Measurements from ENCODE around the gene COX5B. TPM values are rescaled to one million over a fixed set of nuclear protein-coding genes. Genes with fewer than 3 reads are reported as not detected.
A peak's percentile ranks its signal among the peaks of the same experiment; 100 is the strongest.
"Not testable (repeated sequence)": the region's sequence is repeated elsewhere in the genome, so short reads cannot be mapped to it uniquely, and the experiment has no call there.

The COX5B gene
- total RNA-seq, 1 donor from 2014 or later = 241 TPM

DNA sequence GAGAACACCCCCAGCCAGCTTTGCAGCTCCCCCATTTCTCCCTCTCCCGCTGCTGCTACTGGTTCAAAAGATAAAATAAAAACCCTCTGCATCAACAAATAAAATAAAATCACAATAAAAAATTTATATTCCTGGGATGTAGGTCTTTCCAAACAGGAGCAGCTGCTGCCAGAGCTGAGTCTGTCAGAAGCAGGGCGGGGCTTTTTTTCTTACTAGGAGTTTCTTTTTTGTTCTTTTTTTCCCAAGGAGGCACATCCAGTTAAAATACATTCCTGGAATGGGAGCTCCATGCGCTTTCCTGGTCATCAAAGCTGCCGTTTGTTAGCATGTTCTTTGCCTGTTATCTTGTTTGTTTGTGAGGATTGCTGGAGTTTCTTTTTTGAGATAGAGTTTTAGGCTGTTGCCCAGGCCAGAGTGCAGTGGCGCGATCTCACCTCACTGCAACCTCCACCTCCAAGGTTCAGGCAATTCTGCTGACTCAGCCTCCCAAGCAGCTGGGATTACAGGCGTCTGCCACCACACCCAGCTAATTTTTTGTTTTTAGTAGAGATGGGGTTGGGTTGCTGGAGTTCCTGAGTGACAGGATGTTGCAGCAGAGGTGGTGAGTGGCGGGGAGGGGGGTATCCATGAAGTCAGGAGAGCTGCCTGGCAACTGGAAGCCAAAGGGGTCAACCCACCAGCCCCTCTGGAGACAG, 20.4 kb upstream of the COX5B start:
- H3K9me3 Mint-ChIP-seq; DNase-seq (ENCODE audit: low spot score): not testable (repeated sequence)

DNA sequence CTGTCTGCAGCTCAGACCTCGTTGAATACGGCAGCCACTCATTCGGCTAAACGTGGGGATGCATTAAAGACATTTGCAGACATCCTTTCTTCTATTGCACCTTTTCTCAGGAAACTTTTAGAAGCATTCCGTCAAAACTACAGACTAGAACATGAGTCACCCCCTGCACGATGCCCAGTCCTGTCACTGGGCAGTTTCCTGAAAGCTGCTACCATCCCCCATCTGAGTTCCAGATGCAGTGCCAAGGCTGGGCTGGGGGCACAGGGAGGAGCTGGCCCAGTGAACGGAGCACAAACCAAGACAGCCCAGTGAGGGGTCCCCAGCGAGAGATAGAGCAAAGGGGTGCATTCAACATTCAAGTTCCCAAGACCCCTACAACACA, 19.8 kb upstream of the COX5B start:
- H3K9me3 Mint-ChIP-seq; intact Hi-C loops (cut with micrococcal nuclease); H3K27ac Mint-ChIP-seq; H3K4me3 Mint-ChIP-seq; H3K36me3 Mint-ChIP-seq (ENCODE audit: low read depth); H3K4me1 Mint-ChIP-seq (ENCODE audit: low read depth); DNase-seq (ENCODE audit: low spot score): not testable (repeated sequence)
- peaks cover 13% of the 10 kb centered on the region for H3K27me3 Mint-ChIP-seq (ENCODE audit: insufficient read depth)

More for the DNA sequence above, 20.4 kb upstream of the COX5B start:
- H3K4me3 Mint-ChIP-seq; H3K36me3 Mint-ChIP-seq (ENCODE audit: low read depth); intact Hi-C loops (cut with micrococcal nuclease); H3K27me3 Mint-ChIP-seq (ENCODE audit: insufficient read depth); H3K27ac Mint-ChIP-seq; H3K4me1 Mint-ChIP-seq (ENCODE audit: low read depth): not testable (repeated sequence)

DNA sequence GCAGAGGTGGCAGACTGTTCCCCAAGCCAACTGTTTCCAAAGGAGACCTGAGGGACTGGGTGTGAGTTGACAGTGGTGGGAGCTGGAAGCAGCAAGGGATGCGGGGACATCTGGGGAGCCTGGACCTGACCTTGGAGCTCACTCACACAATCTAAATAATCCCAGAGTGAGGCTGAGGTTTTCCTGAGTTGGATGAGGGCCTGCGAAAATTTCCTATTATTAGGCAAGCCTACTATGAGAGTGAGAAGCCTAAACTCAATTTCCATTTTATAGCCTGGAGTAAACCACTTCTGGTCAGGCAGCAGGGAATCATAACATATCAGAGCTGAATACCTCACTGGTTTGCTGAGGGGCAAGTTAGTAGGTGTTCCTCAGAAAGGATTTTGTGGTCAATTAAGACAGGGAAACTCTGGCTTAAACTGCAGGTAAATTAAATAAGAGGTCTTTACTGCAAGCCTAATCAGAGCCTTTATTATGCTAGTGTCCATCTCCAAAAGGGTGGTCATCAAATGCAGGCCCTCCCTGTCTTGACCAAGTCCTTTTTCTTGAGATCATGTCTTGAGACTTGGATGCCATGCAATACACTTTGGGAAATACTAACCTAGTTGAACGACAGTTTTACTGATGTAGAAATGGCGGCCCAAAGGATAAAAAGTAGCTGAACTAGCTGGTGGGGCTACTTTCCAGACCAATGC, 1.7 kb upstream of the COX5B start:
- Mint-ChIP-seq H3K4me3 (no peak overlapping the region), H3K27me3 (ENCODE audit: insufficient read depth) (peaks cover 13% of the 10 kb centered on the region), H3K36me3 (ENCODE audit: low read depth) (peaks cover 19% of the 10 kb centered on the region), H3K27ac (no peak overlapping the region), H3K4me1 (ENCODE audit: low read depth) (peaks cover 29% of the 10 kb centered on the region), H3K9me3 (no peaks in the 10 kb centered on the region)
- intact Hi-C loops (cut with micrococcal nuclease) = loop anchor here (2.0 kb wide), 1 partner anchor 45 kb away; no protein-coding TSS in a partner anchor
- no peak for DNase-seq (ENCODE audit: low spot score)

DNA sequence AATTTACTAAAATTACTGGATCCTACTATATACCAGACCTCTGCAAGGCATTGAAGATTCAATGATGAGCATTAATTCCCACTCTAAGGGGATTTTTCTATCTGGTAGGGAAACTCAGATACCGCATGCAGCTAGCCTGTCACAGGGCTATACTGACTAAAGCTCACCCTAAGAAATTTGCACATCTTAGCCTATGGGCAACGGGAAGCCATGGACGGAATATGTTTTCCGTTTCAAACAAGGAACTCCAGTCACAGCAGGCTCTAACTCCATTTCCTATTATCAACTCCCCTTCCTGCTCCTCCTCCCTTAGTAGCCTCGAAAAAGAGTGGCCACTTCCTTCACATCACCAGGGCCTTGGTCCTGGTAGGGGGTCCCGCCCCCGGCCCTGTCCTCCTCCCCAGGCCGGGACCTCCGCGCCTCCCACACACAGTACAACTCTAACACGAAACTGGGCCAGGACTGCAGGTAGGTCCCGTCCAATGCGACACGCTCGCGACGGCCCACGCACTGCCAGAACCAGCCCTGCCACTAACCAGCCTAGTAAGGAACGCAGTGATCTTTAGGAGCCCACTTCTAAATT, 659 bp upstream of the COX5B start:
- peaks cover 29% of the 10 kb centered on the region for H3K4me1 Mint-ChIP-seq (ENCODE audit: low read depth)
- peaks cover 6% of the 10 kb centered on the region for H3K27me3 Mint-ChIP-seq (ENCODE audit: insufficient read depth)
- peak overlapping the region; percentile 97 for H3K27ac Mint-ChIP-seq
- no peaks in the 10 kb centered on the region for H3K9me3 Mint-ChIP-seq
- peak overlapping the region; percentile 86 for H3K4me3 Mint-ChIP-seq
- intact Hi-C loops (cut with micrococcal nuclease) = loop anchor here (1.0 to 2.0 kb wide), 5 partner anchors 19 to 65 kb away; partner anchors contain the start of gene ACTR1B
- peaks cover 27% of the 10 kb centered on the region for H3K36me3 Mint-ChIP-seq (ENCODE audit: low read depth)
- DNase-seq (ENCODE audit: low spot score) = no peak

DNA sequence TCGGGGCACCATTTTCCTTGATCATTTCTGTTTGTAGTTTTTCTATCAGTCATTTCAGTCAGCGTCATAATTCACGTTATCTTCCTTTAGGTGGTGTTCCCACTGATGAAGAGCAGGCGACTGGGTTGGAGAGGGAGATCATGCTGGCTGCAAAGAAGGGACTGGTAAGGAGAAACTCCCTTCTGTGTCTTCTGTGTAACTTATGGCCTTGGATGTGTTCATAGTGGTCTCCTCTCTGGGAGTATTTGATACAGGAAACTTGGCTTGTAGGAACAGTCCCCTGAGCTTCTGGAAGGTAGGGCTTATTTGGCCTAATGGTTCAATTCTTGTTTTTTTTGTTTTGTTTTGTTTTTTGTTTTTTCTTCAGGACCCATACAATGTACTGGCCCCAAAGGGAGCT, 1.1 kb downstream of the COX5B start:
- Mint-ChIP-seq H3K4me1 (ENCODE audit: low read depth) (peaks cover 29% of the 10 kb centered on the region), H3K36me3 (ENCODE audit: low read depth) (peaks cover 31% of the 10 kb centered on the region)
- no peak for DNase-seq (ENCODE audit: low spot score)

DNA sequence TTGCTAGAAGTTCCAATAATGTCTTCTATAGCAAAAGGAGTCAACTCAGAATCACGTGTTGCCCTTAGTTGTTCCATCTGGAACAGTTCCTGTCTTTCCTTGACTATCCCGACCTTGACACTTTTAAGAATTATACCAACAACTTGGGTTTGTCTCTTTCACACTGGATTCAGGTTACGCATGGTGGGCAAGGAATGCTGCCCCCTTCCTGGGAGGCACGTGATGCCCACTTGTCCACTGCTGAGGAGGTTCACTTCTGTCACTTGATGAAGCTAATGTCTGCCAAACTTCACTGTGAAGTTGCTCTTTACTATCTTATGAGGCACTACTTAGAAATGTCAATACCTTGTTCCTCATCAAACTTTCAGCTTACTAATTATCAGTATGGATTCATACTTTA, 5.3 kb downstream of the COX5B start:
- no peaks in the 10 kb centered on the region for H3K9me3 Mint-ChIP-seq
- H3K4me1 Mint-ChIP-seq (ENCODE audit: low read depth) = peaks cover 43% of the 10 kb centered on the region
- H3K36me3 Mint-ChIP-seq (ENCODE audit: low read depth) = peaks cover 56% of the 10 kb centered on the region
- no peak overlapping the region for H3K4me3 Mint-ChIP-seq
- no peaks in the 10 kb centered on the region for H3K27me3 Mint-ChIP-seq (ENCODE audit: insufficient read depth)
- intact Hi-C loops (cut with micrococcal nuclease) = no loop called here
- H3K27ac Mint-ChIP-seq = no peak overlapping the region
- DNase-seq (ENCODE audit: low spot score) = no peak

More for the DNA sequence above, 1.1 kb downstream of the COX5B start:
- intact Hi-C loops (cut with micrococcal nuclease) = no loop called here
- no peaks in the 10 kb centered on the region for H3K9me3 Mint-ChIP-seq
- H3K27ac Mint-ChIP-seq = peak overlapping the region; percentile 79
- peaks cover under 1% of the 10 kb centered on the region for H3K27me3 Mint-ChIP-seq (ENCODE audit: insufficient read depth)
- peak overlapping the region; percentile 86 for H3K4me3 Mint-ChIP-seq

DNA sequence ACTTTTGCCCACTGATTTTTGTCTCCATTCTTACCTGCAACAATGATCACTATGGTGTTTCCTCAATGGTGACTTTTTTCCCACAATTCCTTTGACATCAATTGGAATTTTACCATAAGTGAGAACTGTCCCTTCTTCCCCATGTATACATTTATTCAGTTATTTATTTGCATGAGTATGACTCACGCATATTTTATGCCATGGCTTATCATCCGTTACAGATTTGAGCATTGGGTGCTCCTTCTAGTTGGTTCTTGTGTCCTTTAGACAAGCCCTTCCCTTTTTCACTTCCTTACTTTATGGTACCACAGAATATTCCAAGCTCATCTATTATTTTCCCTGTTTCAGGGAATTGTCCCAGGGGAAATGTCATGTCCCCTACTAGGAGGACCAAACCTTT, 7.6 kb downstream of the COX5B start:
- peaks cover 51% of the 10 kb centered on the region for H3K36me3 Mint-ChIP-seq (ENCODE audit: low read depth)
- peak overlapping the region; percentile 6 for H3K27ac Mint-ChIP-seq
- peaks cover 26% of the 10 kb centered on the region for H3K4me1 Mint-ChIP-seq (ENCODE audit: low read depth)
- intact Hi-C loops (cut with micrococcal nuclease) = no loop called here
- DNase-seq (ENCODE audit: low spot score) = no peak
- H3K27me3 Mint-ChIP-seq (ENCODE audit: insufficient read depth) = no peaks in the 10 kb centered on the region
- H3K4me3 Mint-ChIP-seq = no peak overlapping the region
- no peaks in the 10 kb centered on the region for H3K9me3 Mint-ChIP-seq

DNA sequence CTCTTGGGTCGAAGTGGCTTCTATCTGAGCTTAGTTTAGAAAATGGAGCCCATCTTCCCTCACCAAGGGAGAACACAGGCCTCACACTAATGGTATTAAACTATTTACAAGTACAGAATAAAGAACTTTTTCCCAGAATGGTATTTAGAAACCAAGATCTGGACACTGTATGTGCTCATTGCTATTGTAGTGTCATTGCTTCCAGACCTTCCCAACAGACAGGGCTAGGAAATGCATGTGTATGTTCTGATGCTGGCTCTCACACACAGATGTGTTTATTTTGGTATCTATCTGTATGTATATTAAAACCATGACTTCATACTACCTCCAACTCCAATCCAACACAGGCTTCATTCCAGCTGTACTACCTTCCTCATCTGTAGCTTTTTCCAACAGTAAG, 8.0 kb downstream of the COX5B start:
- Mint-ChIP-seq H3K4me3 (no peak overlapping the region), H3K36me3 (ENCODE audit: low read depth) (peaks cover 53% of the 10 kb centered on the region), H3K9me3 (no peaks in the 10 kb centered on the region), H3K27ac (peak overlapping the region; percentile 6), H3K4me1 (ENCODE audit: low read depth) (peaks cover 24% of the 10 kb centered on the region), H3K27me3 (ENCODE audit: insufficient read depth) (no peaks in the 10 kb centered on the region)
- intact Hi-C loops (cut with micrococcal nuclease) = no loop called here
- DNase-seq (ENCODE audit: low spot score) = no peak

DNA sequence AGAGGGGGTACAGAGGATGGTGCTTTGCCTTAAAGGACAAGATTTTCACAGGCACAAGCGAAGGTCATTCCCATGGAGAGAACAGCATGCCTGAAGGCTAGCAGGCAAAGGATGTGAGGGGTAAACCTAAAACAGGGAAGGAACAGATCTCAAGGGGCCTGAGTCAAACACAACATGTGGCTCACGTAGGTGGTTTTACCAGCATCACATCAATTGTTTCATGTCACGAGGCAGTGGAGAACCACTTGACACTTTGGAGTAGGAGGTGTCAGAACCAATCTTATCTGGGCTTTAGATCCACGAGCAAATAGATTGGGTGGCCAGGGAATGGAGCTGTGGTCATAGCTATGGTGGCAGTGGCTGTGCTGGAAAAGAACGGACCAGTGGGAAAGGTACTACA, 8.4 kb downstream of the COX5B start:
- Mint-ChIP-seq H3K36me3 (ENCODE audit: low read depth) (peaks cover 50% of the 10 kb centered on the region), H3K27ac (peak overlapping the region; percentile 81), H3K27me3 (ENCODE audit: insufficient read depth) (no peaks in the 10 kb centered on the region), H3K9me3 (no peaks in the 10 kb centered on the region), H3K4me3 (no peak overlapping the region), H3K4me1 (ENCODE audit: low read depth) (peaks cover 24% of the 10 kb centered on the region)
- no peak for DNase-seq (ENCODE audit: low spot score)
- intact Hi-C loops (cut with micrococcal nuclease) = no loop called here

DNA sequence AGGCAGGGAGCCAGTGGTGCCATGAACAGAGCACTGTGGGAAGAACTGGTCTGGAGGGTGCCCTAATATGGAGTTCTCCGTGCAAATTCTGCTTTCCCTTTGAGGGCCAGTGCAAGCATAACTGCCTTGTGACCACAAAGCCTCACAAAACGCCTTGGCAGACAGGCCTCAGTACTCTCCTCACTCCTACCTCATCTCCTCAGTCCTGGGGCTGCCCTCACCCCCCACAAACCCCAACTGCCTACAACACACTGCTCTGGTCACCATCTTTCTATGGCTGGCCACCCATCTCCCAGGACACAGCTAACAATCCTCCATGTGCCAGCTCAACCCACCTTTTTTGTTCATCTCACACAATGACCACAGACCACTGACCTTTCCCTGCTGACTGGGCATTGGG, 8.9 kb downstream of the COX5B start:
- H3K4me3 Mint-ChIP-seq = no peak overlapping the region
- H3K27ac Mint-ChIP-seq = peak overlapping the region; percentile 81
- intact Hi-C loops (cut with micrococcal nuclease) = no loop called here
- peaks cover 48% of the 10 kb centered on the region for H3K36me3 Mint-ChIP-seq (ENCODE audit: low read depth)
- no peaks in the 10 kb centered on the region for H3K9me3 Mint-ChIP-seq
- no peak for DNase-seq (ENCODE audit: low spot score)
- no peaks in the 10 kb centered on the region for H3K27me3 Mint-ChIP-seq (ENCODE audit: insufficient read depth)
- peaks cover 24% of the 10 kb centered on the region for H3K4me1 Mint-ChIP-seq (ENCODE audit: low read depth)

DNA sequence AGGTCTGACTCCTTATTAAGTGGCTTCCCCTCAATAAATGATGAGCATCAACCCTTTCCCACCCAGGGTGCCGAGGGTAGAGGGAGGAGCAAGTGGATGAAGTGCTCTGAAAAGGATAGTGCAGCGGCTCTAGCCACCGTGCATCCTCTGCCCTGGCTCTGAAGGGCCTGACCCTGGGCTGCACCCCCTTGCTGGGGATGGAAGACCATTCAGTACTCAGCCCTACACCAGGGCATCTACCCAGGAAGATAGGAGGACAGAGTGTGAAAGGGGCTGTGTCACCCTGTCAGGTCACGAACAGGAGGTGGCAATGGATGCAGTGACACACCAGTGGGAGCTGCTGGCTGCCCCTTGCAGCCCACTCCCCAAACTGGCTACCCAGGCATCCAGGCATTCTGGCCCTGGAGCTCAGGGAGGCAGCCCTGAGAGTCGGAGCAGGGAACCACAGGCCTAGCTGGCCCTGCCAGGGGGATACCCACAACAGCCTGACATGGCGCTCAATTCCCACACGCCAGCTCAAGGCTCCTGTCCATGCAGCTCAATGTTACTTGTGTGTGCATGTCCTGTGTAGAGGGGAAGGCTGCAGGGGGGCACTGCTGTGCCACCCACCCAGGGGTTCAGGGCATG, 10.4 kb downstream of the COX5B start:
- peaks cover 24% of the 10 kb centered on the region for H3K4me1 Mint-ChIP-seq (ENCODE audit: low read depth)
- H3K4me3 Mint-ChIP-seq = no peak overlapping the region
- no peaks in the 10 kb centered on the region for H3K27me3 Mint-ChIP-seq (ENCODE audit: insufficient read depth)
- H3K27ac Mint-ChIP-seq = no peak overlapping the region
- intact Hi-C loops (cut with micrococcal nuclease) = no loop called here
- peaks cover 47% of the 10 kb centered on the region for H3K36me3 Mint-ChIP-seq (ENCODE audit: low read depth)
- H3K9me3 Mint-ChIP-seq = no peaks in the 10 kb centered on the region
- no peak for DNase-seq (ENCODE audit: low spot score)

DNA sequence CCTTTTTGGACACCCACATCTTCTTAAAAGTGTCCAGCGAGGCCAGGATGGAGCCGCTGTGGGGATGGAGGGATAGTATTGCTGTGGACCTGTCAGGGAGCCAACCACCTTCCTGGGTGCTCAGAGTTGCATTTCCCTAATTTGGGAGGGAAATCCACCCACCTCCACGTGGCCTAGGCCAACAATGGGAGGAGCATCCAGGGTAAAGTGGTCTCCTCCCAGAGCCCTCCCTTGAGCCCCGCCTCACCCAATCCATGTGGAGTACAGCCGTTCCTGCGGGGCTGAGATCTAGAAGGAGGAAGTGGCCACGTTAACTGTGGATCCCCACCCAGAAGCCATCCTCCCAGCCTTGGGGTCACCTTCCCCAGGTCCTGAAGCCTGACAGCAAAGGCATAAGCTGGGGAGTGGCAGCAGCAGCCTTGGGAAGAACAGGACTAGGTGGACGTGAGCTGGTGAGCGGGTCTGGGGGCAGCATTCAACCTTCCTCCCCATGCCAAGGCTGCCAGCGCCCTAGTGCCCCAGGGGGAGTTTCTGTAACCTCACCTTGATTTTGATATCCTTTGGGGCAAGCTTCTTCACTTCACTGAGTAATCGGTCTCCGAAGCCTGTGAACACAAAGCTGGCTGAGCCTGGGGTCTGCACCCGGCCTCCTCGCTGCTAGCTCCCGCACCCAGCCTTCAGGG, 11.2 kb downstream of the COX5B start:
- H3K4me3 Mint-ChIP-seq = no peak overlapping the region
- intact Hi-C loops (cut with micrococcal nuclease) = no loop called here
- DNase-seq (ENCODE audit: low spot score) = no peak
- peaks cover 50% of the 10 kb centered on the region for H3K36me3 Mint-ChIP-seq (ENCODE audit: low read depth)
- H3K4me1 Mint-ChIP-seq (ENCODE audit: low read depth) = peaks cover 32% of the 10 kb centered on the region
- no peaks in the 10 kb centered on the region for H3K27me3 Mint-ChIP-seq (ENCODE audit: insufficient read depth)
- no peaks in the 10 kb centered on the region for H3K9me3 Mint-ChIP-seq
- H3K27ac Mint-ChIP-seq = no peak overlapping the region

Measured in activated T-helper 1 cell treated with anti-CD3 and anti-CD28 coated beads, Interleukin-12 subunit alpha, Interleukin-12 subunit beta, Interleukin-2, Interleukin-4 antibody, amounts not matched to agents 30 ng/mL and 10 ng/mL and 1 ng/mL, durations not matched to agents 14 hours and 24 hours and 36 hours (primary cell).